ENCODE measurements around the gene PDE8B. TPM values are rescaled to one million over a fixed set of nuclear protein-coding genes. Genes with fewer than 3 reads are reported as not detected.
A peak's percentile ranks its signal among the peaks of the same experiment; 100 is the strongest.

PDE8B gene, protein sequence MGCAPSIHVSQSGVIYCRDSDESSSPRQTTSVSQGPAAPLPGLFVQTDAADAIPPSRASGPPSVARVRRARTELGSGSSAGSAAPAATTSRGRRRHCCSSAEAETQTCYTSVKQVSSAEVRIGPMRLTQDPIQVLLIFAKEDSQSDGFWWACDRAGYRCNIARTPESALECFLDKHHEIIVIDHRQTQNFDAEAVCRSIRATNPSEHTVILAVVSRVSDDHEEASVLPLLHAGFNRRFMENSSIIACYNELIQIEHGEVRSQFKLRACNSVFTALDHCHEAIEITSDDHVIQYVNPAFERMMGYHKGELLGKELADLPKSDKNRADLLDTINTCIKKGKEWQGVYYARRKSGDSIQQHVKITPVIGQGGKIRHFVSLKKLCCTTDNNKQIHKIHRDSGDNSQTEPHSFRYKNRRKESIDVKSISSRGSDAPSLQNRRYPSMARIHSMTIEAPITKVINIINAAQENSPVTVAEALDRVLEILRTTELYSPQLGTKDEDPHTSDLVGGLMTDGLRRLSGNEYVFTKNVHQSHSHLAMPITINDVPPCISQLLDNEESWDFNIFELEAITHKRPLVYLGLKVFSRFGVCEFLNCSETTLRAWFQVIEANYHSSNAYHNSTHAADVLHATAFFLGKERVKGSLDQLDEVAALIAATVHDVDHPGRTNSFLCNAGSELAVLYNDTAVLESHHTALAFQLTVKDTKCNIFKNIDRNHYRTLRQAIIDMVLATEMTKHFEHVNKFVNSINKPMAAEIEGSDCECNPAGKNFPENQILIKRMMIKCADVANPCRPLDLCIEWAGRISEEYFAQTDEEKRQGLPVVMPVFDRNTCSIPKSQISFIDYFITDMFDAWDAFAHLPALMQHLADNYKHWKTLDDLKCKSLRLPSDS
- total RNA-seq = 1 to 10 TPM in 1 of 2 donors, under 1 TPM in 1; 0.89 to 1.4 TPM
- long read RNA-seq = 0 reads

DNA sequence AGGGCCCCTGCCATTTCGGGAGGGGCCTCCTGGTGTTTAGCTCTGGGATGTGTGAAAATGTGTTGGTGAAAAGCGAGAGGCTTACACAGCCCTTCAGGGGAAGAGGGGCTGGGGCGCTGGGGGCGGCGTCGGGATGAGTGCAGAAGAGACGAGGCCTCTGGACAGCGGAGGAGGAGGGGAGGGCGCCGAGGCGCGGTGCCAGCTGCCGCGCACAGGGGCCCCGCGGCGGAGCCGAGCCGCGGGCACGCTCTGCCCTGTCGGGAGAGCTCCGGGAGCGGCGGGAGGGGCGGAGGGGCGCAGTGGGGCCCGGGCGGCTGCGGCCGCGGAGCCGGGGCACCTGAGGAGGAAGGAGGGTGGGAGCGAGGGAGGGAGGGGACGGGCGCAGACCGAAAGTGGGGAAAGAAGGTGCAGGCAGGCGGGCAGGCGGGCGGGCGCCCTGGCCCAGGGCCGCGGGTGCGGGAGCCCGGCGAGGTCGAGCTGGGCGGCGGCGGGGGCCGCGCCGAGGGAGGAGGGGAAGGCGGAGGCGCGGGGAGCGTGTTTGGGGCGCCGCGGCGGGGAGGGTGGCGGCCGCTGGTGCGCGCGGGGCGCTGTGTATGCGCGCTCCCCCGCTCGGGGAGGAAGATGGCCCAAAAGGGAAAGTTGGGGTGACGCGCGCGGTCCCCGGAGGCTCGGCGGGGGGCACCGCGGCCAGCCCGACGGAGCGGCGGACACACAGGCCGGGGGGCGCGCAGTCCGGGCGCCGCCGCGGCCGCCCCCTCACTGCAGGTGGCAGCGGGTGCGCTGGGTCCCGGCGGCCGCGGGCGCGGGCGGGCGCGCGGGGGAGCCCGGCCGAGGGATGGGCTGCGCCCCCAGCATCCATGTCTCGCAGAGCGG is at the start of gene PDE8B:
Gene PDE8B, plus strand, starts transcription at position 590 of the 873 bp plus-strand sequence. Its CDS starts 246 bp downstream, at position 836.
- intact Hi-C loops (cut with DNase I, micrococcal nuclease) = no loop called here
- ATAC-seq (no peak), DNase-seq (peak in 1 of 2 donors; percentile 6)

DNA sequence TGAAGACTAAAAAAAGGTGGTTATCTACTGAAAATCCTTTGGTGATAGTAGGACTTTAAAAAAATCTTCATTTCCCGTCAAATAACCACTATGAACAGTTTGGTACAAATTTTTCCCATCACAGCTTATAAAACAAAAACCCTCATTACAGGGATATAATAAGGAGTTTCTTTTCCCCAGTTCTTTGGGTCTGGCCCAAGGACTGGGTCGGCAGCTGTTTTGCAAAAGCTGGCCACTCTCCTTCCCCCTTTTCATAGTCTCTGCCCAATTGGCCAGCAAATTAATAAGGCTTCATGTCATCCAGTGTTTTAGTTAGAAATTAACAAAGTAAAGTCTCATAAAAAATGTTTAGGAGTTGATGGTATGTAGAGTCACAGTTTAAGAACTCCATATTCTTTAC is 47.0 kb upstream of the PDE8B start:
- ATAC-seq = no peak
- intact Hi-C loops (cut with DNase I, micrococcal nuclease) = no loop called here
- no peak for DNase-seq

- no peak for ATAC-seq
- no peak for DNase-seq
- intact Hi-C loops (cut with DNase I, micrococcal nuclease) = no loop called here
Measured at GRCh38 chr5:77167063-77167462, 43.4 kb upstream of the PDE8B start.

DNA sequence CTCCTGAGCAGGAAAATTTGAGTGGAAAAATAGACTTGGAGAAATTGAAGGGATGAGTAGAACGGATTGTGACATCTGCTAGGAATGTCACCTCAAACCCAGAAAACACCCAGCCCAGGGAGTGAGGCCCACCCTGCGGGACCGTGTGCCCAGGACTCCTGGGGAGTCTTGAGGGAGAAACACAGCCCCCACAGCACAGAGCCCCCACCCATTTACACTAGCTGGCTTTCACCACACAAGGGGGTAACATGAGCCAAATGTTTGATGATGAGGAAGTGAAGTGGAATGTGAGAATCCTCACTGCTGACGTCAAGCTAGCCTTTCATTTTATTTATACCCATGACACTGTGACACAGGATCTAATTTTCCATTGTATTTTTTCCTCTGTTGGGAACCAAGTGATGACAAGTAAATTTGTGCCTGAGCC is 42.8 kb upstream of the PDE8B start:
- ATAC-seq (no peak), DNase-seq (no peak)
- intact Hi-C loops (cut with DNase I, micrococcal nuclease) = no loop called here

DNA sequence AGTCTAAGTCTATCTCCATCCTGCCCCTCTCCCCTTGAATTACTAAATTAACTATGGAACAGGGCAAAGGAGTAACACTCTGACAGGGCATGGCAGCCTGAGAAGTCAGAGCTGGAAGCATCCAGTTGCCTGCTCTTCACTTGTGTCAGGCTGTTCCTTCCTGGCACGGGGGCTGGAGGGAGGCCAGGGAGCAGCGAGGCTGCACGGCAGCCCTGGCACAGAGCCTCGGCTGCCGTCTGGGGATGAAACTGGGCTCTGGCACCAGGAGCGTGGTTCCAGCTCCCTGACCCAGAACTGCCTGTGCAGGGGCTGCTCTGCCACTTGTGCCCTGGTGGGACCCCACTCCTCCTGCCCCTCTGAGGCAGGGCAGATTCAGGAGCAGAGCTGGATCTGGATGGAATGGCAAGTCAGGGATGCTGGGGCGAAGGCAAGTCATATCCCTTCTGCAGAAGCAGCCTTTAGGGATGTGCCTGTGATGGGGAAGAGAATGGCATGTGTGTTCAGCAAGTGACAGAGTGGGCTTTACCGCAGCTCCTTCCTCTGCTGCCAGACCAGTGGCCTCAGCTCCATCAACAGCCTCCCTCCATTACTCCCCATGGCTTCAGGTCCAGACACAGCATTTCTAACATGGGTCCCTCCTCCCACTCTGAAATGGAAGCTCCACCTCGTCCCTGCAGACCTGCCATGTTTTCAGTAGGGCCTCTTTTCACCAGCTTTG is 42.2 kb upstream of the PDE8B start:
- intact Hi-C loops (cut with DNase I, micrococcal nuclease) = no loop called here
- DNase-seq (peak; percentile 24 to 48), ATAC-seq (peak; percentile 26)

DNA sequence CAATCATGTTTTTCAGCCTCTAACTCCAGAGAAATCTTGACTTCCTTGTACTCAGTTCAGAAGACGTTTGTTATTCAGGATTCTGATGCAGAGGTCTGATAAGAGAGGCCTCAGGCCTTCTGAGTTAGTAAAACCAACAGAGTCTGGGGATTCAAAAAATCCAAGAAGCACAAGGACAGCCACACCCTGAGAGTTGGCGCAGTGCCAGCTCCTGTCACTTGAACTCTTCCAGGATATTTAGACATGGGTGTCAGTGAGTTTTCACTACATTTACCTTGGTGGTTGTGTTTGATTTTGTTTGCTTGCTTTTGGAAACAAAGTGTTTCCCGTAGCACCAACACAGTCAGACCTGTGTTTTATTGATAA is 41.6 kb upstream of the PDE8B start:
- intact Hi-C loops (cut with DNase I, micrococcal nuclease) = no loop called here
- peak; percentile 65 for ATAC-seq
- peak in 1 of 2 donors; percentile 70 for DNase-seq

DNA sequence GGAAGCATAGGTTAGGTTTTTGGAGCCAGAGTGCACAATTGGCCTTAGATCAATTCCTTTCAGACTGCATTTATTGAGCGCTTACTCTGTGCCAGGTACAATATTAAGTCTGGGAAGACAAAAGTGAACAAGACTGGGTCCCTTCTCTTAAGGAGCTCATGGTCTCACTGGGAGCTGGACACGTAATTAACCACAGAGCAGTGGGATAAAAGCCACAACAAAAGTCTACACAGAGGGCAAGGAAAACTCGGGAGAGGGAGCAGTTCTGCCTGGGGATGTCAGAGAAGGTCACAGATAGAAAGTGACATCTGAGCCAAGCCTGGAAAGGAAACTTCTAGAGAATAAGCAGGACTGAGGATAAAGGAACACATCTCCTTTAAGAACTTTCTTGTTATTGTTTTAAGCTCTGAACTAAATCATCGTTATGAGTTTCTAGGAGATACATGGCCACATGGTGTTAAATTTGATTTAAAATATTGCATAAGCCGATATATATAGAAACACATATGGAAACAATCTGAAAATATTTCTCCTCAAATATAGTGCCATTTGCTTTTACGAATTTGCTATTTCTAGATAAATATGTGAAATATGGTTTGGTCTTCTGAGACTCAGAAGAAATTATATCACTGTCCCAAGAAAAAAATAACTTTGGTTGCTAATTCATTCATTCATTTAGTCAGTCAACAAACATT is 40.1 kb upstream of the PDE8B start:
- intact Hi-C loops (cut with DNase I, micrococcal nuclease) = no loop called here
- ATAC-seq = no peak
- no peak for DNase-seq

DNA sequence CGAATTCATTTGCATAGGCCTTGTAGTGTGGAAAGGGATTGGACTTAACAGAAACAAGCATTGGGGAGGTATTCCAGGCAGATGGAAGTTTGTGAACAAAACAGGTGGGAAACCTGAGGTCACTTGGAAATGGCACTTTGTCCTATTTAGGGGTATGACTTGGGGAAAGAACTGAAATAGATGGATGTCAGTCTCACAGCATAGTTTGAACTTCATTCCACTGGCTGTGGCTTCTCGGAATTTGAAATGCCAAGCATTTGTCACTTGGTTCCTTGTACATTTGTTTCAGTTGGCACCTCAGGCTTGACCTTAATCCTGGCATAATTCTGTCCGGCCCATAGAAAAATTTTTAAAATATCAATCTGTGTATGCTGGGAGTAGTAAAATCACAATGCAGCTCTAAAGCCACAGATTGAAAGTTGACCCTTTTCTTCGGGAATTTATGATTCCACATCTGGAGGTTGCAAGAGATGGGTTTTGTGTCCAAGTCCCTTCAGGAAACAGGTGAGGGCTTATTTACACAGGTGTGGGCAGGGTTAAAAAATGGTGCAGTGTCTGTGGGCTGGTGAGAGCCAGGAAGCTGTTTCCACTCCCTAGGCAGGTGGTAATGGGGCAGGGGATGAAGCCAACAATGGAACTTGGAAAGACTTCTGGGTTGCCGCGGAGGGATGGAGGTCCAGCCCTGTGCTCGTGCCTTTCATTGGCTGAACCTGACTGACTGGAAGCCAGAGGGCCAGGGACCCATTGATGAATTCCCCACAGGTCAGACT is 39.2 kb upstream of the PDE8B start:
- intact Hi-C loops (cut with DNase I, micrococcal nuclease) = no loop called here
- DNase-seq (no peak), ATAC-seq (no peak)

DNA sequence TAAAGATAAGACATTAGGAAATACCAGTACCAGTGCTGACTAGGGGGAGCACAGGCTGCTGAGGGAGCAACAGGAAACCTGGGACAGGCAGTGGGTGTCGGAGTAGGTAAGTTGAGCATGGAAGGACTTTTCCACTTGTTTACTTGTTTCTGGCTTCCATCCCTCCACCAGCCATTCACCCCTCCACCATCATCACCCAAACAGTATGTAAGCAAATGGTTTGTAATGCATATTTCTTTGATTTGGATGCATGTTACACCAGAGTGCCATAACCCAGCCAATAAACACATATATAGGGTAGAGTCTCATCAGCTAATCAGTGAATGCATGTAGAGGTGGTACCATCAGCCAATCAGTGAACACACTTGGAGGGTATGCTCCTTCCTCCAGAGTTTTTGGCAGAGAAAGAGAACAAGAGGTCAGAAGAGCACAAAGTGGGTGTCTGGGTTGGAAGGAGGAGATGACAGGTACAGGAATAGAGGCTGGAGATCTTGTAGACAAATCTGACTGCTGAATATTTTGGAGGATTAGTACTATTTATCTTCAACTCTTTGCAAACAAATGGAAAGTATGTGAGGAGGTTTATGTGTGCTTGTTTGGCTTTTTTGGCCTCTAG is 37.7 kb upstream of the PDE8B start:
- ATAC-seq = no peak
- intact Hi-C loops (cut with DNase I, micrococcal nuclease) = no loop called here

DNA sequence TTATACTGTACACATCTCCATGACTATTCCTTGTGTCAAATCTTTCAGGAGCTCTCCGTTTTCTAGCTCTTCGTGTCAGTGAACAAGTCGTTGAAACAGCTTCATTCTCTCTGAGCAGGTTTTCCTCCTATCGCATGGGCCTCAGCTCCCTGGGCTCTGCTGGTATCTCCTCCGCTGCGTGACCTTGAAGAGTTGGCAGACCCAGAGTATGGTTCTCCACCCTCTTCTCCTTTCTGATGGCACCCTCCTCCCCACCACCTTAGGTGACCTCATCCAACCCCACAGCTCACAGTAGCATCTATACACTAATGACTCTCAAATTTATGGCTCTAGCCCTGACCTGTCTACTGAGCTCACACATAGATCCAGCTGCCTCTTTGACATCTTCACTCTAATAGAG is 36.0 kb upstream of the PDE8B start:
- intact Hi-C loops (cut with DNase I, micrococcal nuclease) = no loop called here
- DNase-seq = no peak
- no peak for ATAC-seq

More for the DNA sequence above, 37.7 kb upstream of the PDE8B start:
- DNase-seq = no peak

- no peak for ATAC-seq
- intact Hi-C loops (cut with DNase I, micrococcal nuclease) = no loop called here
Measured at GRCh38 chr5:77175231-77175630, 35.2 kb upstream of the PDE8B start.

GRCh38 chr5:77176429-77176828 is 34.1 kb upstream of the PDE8B start:
- ATAC-seq (no peak), DNase-seq (no peak)
- intact Hi-C loops (cut with DNase I, micrococcal nuclease) = no loop called here

More at GRCh38 chr5:77175231-77175630, 35.2 kb upstream of the PDE8B start:
- DNase-seq = no peak

DNA sequence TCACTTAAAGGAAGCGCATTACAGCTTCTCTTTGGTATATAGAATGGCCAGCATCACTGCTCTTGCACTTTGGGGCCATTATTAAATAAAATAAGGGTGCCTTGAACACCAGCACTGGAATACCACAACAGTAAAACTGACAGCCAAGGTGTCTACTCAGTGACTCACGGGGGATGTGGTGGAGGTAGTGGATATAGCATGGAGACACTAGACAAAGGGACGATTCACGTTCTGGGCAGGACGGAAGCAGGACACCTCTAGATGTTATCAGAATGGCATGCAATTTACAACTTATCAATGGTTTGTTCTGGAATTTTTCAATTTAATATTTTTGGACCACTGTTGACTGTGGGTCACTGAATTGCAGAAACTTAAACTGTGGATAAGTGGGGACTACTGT is 32.9 kb upstream of the PDE8B start:
- intact Hi-C loops (cut with DNase I, micrococcal nuclease) = no loop called here
- no peak for ATAC-seq
- DNase-seq = no peak

DNA sequence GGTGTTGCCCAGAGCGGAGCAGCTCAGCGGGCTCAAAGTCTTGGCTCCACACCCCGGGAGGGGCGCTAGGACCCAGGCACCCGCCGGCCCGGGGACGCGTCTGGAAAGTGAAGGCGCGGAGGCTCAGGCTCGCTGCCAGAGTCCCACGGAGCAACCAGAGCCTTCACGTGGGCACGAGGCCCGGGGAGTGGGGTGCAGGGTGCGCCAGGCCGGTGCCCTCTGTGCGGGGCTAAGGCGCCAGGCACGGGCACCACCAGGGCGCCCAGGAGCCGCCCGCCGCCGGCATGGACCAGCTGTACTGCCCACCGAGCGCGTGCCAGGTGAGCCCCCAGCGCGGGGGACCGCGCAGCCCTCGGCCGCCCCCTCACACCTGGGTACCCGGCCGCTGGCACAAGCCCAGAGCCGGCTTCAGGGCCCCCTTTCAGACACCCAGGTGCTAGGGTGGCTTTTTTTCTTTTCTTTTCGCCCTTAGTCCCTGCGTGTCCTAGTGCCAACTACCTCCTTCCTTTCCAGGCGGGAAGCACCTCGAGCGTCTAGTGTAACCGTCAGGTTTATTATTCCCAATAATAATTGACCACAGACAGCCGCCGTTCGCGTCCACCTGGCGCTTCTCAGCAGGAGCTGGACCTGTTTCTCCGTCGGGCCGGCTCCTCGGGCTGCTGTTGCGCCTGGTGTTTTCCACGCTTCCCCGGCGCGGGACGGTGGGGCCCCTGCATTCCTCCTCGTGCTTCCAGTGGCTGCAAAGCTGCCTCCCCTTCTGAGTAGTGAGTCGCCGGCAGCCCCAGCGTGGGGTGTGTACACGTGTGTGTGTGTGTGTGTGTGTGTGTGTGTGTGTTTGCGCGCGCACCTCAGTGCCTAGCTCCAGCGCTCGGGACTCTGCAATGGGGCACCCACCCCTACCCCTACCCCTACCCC is 30.1 kb upstream of the PDE8B start:
- DNase-seq (peak; percentile 32 to 40), ATAC-seq (peak; percentile 83)
- intact Hi-C loops (cut with DNase I, micrococcal nuclease) = no loop called here

- no peak for DNase-seq
- peak; percentile 25 for ATAC-seq
- intact Hi-C loops (cut with DNase I, micrococcal nuclease) = no loop called here
Measured at GRCh38 chr5:77181173-77181572, 29.3 kb upstream of the PDE8B start.

Measured in left colon (tissue), 2 donors.